ENCODE results near the gene FICD.
"Not testable (repeated sequence)": the region's sequence is repeated elsewhere in the genome, so short reads cannot be mapped to it uniquely, and the experiment has no call there.

FICD gene

GRCh38 chr12:108542320-108542719 lies 27.2 kb downstream of the FICD start:
- ChIA-PET POLR2A (ENCODE audit: low non-redundant PET) (no interaction called here), CTCF (no interaction called here)
- no peak for TF ChIP-seq CTCF (conservative IDR thresholded peaks at IDR 0.05; ENCODE audit: low read depth)
- no peak for DNase-seq (ENCODE audit: low spot score)
- H3K27ac ChIP-seq, result no peak overlapping the region

GRCh38 chr12:108543652-108544051 lies 28.6 kb downstream of the FICD start:
- ChIA-PET POLR2A (ENCODE audit: low non-redundant PET) (no interaction called here), CTCF (no interaction called here)
- no peak overlapping the region for H3K27ac ChIP-seq
- no peak for DNase-seq (ENCODE audit: low spot score)
- no peak for TF ChIP-seq CTCF (conservative IDR thresholded peaks at IDR 0.05; ENCODE audit: low read depth)

GRCh38 chr12:108547686-108548085 lies 32.6 kb downstream of the FICD start:
- H3K27ac ChIP-seq, result no peak overlapping the region
- DNase-seq (ENCODE audit: low spot score), result no peak
- POLR2A ChIA-PET (ENCODE audit: low non-redundant PET), result no interaction called here
- CTCF ChIA-PET, result no interaction called here
- no peak for TF ChIP-seq CTCF (conservative IDR thresholded peaks at IDR 0.05; ENCODE audit: low read depth)

- DNase-seq (ENCODE audit: low spot score), result no peak
- no peak overlapping the region for H3K27ac ChIP-seq
- TF ChIP-seq CTCF (conservative IDR thresholded peaks at IDR 0.05; ENCODE audit: low read depth), result no peak
- POLR2A ChIA-PET (ENCODE audit: low non-redundant PET), result no interaction called here
- CTCF ChIA-PET, result interaction anchor here (0.5 to 0.9 kb wide), 2 partner anchors 12 to 40 kb away, joined by 3 read pairs; no protein-coding TSS in a partner anchor
Measured at GRCh38 chr12:108548954-108549521, 34.0 kb downstream of the FICD start.

- CTCF ChIA-PET, result no interaction called here
Measured at GRCh38 chr12:108551535-108551934, 36.5 kb downstream of the FICD start.

GRCh38 chr12:108553799-108554198 lies 38.7 kb downstream of the FICD start:
- DNase-seq (ENCODE audit: low spot score), result no peak
- no peak for TF ChIP-seq CTCF (conservative IDR thresholded peaks at IDR 0.05; ENCODE audit: low read depth)
- ChIA-PET CTCF (no interaction called here), POLR2A (ENCODE audit: low non-redundant PET) (no interaction called here)
- no peak overlapping the region for H3K27ac ChIP-seq

More at GRCh38 chr12:108551535-108551934, 36.5 kb downstream of the FICD start:
- no peak for DNase-seq (ENCODE audit: low spot score)
- POLR2A ChIA-PET (ENCODE audit: low non-redundant PET), result no interaction called here
- H3K27ac ChIP-seq, result no peak overlapping the region
- TF ChIP-seq CTCF (conservative IDR thresholded peaks at IDR 0.05; ENCODE audit: low read depth), result no peak

- POLR2A ChIA-PET (ENCODE audit: low non-redundant PET); DNase-seq (ENCODE audit: low spot score); H3K27ac ChIP-seq: not testable (repeated sequence)
- CTCF ChIA-PET, result interaction anchor here (0.6 kb wide), 1 partner anchor 21 kb away, joined by 6 read pairs; no protein-coding TSS in a partner anchor
Measured at GRCh38 chr12:108555383-108555782, 40.3 kb downstream of the FICD start.
